Measurements from ENCODE around the gene IRAK1. TPM values are rescaled to one million over a fixed set of nuclear protein-coding genes. Genes with fewer than 3 reads are reported as not detected.

Gene IRAK1
- total RNA-seq, 1 donor = 37.0 TPM

GRCh38 chrX:154017766-154018517 lies 1.8 kb downstream of the IRAK1 start:
- Histone ChIP-seq H3K4me3 (ENCODE audit: low read length) (no peak overlapping the region), H3K4me1 (ENCODE audit: insufficient read depth, low read length) (peaks cover 27% of the 10 kb centered on the region), H3K27me3 (ENCODE audit: insufficient read depth, low read length) (no peaks in the 10 kb centered on the region)

GRCh38 chrX:154016366-154017076 lies 3.2 kb downstream of the IRAK1 start:
- no peaks in the 10 kb centered on the region for H3K27me3 ChIP-seq (ENCODE audit: insufficient read depth, low read length)
- H3K4me1 ChIP-seq (ENCODE audit: insufficient read depth, low read length) = peaks cover 30% of the 10 kb centered on the region
- H3K4me3 ChIP-seq (ENCODE audit: low read length) = no peak overlapping the region
- H3K9me3 ChIP-seq (ENCODE audit: low read depth, low read length) = no peaks in the 10 kb centered on the region

More at GRCh38 chrX:154017766-154018517, 1.8 kb downstream of the IRAK1 start:
- H3K9me3 ChIP-seq (ENCODE audit: low read depth, low read length) = no peaks in the 10 kb centered on the region

DNA sequence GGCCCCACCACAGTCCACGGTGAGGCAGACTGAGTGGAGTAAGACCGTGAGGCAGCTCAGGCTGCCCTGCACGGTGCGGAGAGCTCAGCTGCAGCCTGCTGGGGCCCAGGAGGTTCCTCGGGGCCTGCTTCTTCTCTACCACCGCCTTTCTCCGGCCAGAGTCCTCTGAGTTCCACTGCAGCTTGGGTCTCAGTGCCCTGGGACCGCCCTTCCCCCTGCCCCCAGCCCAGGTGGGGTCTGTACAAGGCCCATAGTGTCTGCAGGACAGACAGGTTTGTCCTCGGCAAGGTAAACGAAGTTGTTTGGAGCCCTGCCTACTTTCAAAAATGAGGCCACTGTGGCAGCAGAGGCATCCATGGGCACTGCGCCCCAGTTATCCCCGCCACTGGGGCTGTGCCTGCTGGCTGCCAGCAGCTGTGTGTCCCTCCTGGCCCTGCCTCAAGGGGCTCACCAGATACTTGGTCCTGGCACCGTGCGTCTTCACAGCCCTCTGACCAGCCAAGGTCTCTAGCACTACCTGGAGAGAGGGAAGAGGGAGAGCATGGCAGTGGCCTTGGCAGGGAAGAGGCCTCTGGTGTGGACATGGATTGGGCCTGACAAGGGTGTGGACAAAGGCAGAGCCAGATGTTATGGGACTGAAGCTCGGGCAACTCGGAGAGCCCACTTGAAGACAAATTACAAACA lies 4.0 kb downstream of the IRAK1 start:
- peaks cover 30% of the 10 kb centered on the region for H3K4me1 ChIP-seq (ENCODE audit: insufficient read depth, low read length)
- no peaks in the 10 kb centered on the region for H3K9me3 ChIP-seq (ENCODE audit: low read depth, low read length)
- H3K27me3 ChIP-seq (ENCODE audit: insufficient read depth, low read length) = no peaks in the 10 kb centered on the region
- H3K4me3 ChIP-seq (ENCODE audit: low read length) = no peak overlapping the region

GRCh38 chrX:154014429-154015380 lies 5.0 kb downstream of the IRAK1 start:
- Histone ChIP-seq H3K27me3 (ENCODE audit: insufficient read depth, low read length) (no peaks in the 10 kb centered on the region), H3K4me1 (ENCODE audit: insufficient read depth, low read length) (peaks cover 32% of the 10 kb centered on the region), H3K4me3 (ENCODE audit: low read length) (no peak overlapping the region), H3K9me3 (ENCODE audit: low read depth, low read length) (no peaks in the 10 kb centered on the region)

GRCh38 chrX:154013614-154014360 lies 5.9 kb downstream of the IRAK1 start:
- Histone ChIP-seq H3K4me1 (ENCODE audit: insufficient read depth, low read length) (peaks cover 37% of the 10 kb centered on the region), H3K4me3 (ENCODE audit: low read length) (no peak overlapping the region), H3K27me3 (ENCODE audit: insufficient read depth, low read length) (no peaks in the 10 kb centered on the region), H3K9me3 (ENCODE audit: low read depth, low read length) (no peaks in the 10 kb centered on the region)

- no peaks in the 10 kb centered on the region for H3K9me3 ChIP-seq (ENCODE audit: low read depth, low read length)
- H3K4me1 ChIP-seq (ENCODE audit: insufficient read depth, low read length) = peaks cover 36% of the 10 kb centered on the region
- no peak overlapping the region for H3K4me3 ChIP-seq (ENCODE audit: low read length)
- H3K27me3 ChIP-seq (ENCODE audit: insufficient read depth, low read length) = no peaks in the 10 kb centered on the region
These were observed 6.7 kb downstream of the IRAK1 start for GRCh38 chrX:154013001-154013421.

- H3K4me1 ChIP-seq (ENCODE audit: insufficient read depth, low read length) = peaks cover 37% of the 10 kb centered on the region
- no peaks in the 10 kb centered on the region for H3K27me3 ChIP-seq (ENCODE audit: insufficient read depth, low read length)
- H3K9me3 ChIP-seq (ENCODE audit: low read depth, low read length) = no peaks in the 10 kb centered on the region
- H3K4me3 ChIP-seq (ENCODE audit: low read length) = no peak overlapping the region
These were observed 7.2 kb downstream of the IRAK1 start for GRCh38 chrX:154012336-154012991.

- Histone ChIP-seq H3K4me1 (ENCODE audit: insufficient read depth, low read length) (peaks cover 44% of the 10 kb centered on the region), H3K9me3 (ENCODE audit: low read depth, low read length) (no peaks in the 10 kb centered on the region), H3K27me3 (ENCODE audit: insufficient read depth, low read length) (no peaks in the 10 kb centered on the region), H3K4me3 (ENCODE audit: low read length) (no peak overlapping the region)
These were observed 8.0 kb downstream of the IRAK1 start for GRCh38 chrX:154011376-154012335.

DNA sequence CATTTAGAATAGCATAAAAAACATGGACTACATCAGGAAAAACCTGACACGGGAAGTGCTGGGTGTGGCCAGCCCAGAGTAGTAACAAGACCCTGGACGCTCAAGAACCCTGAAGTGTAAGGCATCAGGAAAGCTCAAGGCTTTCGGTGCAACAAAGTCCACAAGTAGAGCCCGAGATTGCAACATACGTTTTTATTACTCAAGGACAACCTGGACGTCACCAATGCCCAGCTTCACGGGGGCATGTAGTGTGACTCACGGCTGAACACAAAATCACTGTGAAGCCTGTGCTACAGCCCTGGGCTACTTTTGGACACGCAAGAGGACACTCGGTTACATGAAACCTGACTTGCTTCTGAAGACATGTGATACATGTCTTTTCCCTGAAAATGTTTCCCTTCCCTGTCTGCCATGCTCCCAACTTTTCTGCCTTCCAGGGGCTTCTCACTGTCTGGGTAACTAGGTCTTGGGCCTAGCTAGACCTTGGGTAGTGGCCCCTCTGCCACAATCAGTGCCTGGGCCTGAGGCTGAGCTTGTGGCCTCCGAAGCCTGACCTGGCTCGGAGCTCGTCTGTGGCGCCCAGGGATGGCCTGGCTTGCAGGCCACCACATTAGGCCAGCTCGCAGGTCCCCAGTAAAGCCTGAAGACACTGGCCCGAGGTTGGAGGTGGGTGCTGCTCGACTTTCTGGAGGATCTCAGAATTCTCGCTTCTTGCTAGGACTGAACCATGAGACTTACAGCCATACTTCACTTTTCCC lies 9.2 kb downstream of the IRAK1 start:
- Histone ChIP-seq H3K4me1 (ENCODE audit: insufficient read depth, low read length) (peaks cover 44% of the 10 kb centered on the region), H3K9me3 (ENCODE audit: low read depth, low read length) (no peaks in the 10 kb centered on the region), H3K4me3 (ENCODE audit: low read length) (no peak overlapping the region), H3K27me3 (ENCODE audit: insufficient read depth, low read length) (no peaks in the 10 kb centered on the region)

DNA sequence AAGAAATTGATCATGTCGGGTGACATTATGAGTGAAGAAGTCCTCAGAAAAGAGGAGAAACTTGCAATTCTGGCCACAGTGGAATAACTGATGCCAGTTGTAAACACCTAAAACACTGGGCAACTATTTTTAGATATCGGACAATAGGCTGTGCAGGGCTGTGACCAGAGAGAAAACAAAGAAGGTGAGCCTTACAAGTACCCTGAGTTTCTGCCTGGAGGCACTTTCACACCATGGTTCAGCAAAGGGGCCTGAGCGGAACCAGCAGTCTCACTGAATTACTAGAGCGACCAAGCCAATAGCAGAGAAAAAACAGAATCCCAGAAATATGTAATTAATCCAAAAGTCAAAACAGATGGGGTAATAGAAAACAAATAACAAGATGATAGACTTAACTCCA lies 11.2 kb downstream of the IRAK1 start:
- Histone ChIP-seq H3K4me1 (ENCODE audit: insufficient read depth, low read length) (peaks cover 44% of the 10 kb centered on the region), H3K9me3 (ENCODE audit: low read depth, low read length) (no peaks in the 10 kb centered on the region), H3K4me3 (ENCODE audit: low read length) (no peak overlapping the region), H3K27me3 (ENCODE audit: insufficient read depth, low read length) (no peaks in the 10 kb centered on the region)

DNA sequence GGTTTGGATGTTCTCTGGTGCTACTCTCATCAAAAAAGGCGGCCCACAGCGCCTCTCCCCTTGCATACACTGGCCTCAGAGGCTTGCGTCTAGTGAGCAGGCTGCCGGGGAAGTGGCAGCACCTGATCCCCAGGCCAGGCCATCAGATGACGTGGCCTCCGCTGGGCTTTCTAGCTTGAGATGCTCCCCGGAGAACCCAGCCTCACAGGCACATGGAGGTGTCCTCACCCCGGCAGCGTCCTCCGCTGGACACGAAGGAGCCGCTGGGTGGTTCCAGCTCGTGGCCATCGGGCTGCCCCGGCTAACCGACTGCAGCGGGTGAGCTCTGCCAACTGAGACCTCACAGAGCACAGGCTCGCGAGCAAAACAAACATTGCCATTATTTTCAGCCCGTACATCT lies 12.8 kb downstream of the IRAK1 start:
- Histone ChIP-seq H3K9me3 (ENCODE audit: low read depth, low read length) (no peaks in the 10 kb centered on the region), H3K4me1 (ENCODE audit: insufficient read depth, low read length) (peaks cover 59% of the 10 kb centered on the region), H3K27me3 (ENCODE audit: insufficient read depth, low read length) (no peaks in the 10 kb centered on the region), H3K4me3 (ENCODE audit: low read length) (no peak overlapping the region)

GRCh38 chrX:154004315-154004714 lies 15.4 kb downstream of the IRAK1 start:
- Histone ChIP-seq H3K4me3 (ENCODE audit: low read length) (no peak overlapping the region), H3K9me3 (ENCODE audit: low read depth, low read length) (no peaks in the 10 kb centered on the region), H3K27me3 (ENCODE audit: insufficient read depth, low read length) (no peaks in the 10 kb centered on the region), H3K4me1 (ENCODE audit: insufficient read depth, low read length) (peaks cover 56% of the 10 kb centered on the region)

Data from mononuclear cell (primary cell).